Measurements from ENCODE around the gene CTNND2. TPM values are rescaled to one million over a fixed set of nuclear protein-coding genes. Genes with fewer than 3 reads are reported as not detected.

CTNND2 gene
- total RNA-seq, 4 donors from 2014 or later = 1.3 to 2.5 (median 2.1) TPM

DNA sequence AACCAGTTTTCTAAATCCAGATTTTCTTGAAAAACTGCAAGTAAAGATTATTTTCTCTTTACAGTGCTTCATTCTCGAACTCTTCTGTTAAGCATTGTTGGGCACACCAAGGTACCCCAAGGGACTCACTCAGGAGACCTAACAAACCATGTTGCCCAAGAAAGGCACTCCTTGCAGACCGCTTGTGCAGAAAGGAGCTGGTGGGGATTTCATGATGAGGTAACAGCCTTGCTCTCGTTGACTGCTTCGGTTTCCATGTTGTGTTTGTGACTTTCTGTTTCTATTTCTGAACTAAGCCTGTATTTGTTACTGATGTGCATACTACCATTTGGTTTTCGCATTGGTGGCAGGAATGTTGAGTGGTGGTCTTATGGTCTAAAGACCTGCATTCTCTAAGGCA, 876.6 kb downstream of the CTNND2 start:
- no peak overlapping the region for H3K4me3 ChIP-seq
- H3K36me3 ChIP-seq = no peaks in the 10 kb centered on the region
- 81% methylated on average over 5 of the region's 5 CpGs for WGBS
- peaks cover 0 to 3% (median 0%) of the 10 kb centered on the region in 4 donors for H3K27me3 ChIP-seq
- DNase-seq (ENCODE audit: extremely low spot score) = peak; percentile 82
- intact Hi-C loops (cut with DNase I) = no loop called here
- peaks cover 0 to 6% (median 0%) of the 10 kb centered on the region in 4 donors for H3K4me1 ChIP-seq
- TF ChIP-seq POLR2A (IDR thresholded peaks at IDR 0.05; ENCODE audit: low read depth) (no peak), EP300 (IDR thresholded peaks at IDR 0.05) (no peak), POLR2AphosphoS5 (IDR thresholded peaks at IDR 0.05) (no peak)
- TF ChIP-seq, protein P1, sequence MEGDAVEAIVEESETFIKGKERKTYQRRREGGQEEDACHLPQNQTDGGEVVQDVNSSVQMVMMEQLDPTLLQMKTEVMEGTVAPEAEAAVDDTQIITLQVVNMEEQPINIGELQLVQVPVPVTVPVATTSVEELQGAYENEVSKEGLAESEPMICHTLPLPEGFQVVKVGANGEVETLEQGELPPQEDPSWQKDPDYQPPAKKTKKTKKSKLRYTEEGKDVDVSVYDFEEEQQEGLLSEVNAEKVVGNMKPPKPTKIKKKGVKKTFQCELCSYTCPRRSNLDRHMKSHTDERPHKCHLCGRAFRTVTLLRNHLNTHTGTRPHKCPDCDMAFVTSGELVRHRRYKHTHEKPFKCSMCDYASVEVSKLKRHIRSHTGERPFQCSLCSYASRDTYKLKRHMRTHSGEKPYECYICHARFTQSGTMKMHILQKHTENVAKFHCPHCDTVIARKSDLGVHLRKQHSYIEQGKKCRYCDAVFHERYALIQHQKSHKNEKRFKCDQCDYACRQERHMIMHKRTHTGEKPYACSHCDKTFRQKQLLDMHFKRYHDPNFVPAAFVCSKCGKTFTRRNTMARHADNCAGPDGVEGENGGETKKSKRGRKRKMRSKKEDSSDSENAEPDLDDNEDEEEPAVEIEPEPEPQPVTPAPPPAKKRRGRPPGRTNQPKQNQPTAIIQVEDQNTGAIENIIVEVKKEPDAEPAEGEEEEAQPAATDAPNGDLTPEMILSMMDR (IDR thresholded peaks at IDR 0.05) = no peak
- H3K27ac ChIP-seq (replicated peaks in 1 of 4) = no peak overlapping the region
- peaks cover 0 to 23% (median 8%) of the 10 kb centered on the region in 4 donors for H3K9me3 ChIP-seq

DNA sequence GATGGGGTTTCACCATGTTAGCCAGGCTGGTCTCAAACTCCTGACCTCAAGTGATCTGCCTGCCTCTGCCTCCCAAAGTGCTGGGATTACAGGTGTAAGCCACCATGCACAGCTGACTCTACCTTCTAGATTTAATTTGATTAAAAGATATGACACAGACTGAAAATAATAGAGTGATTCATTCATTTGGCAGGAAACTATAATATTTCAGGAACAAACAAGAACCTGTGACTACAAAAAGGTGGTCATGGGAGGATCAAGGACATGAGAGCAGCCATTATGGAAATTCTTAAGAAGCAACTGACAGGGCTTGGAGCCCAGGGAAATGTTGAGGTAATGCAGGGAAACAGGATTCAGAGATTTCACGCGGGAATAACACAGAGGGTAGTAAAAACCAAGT, 877.7 kb downstream of the CTNND2 start:
- H3K4me1 ChIP-seq = peaks cover 0 to 6% (median 0%) of the 10 kb centered on the region in 4 donors
- intact Hi-C loops (cut with DNase I) = no loop called here
- no peak overlapping the region for H3K27ac ChIP-seq (replicated peaks in 1 of 4)
- H3K9me3 ChIP-seq = peaks cover 0 to 18% (median 8%) of the 10 kb centered on the region in 4 donors
- H3K4me3 ChIP-seq = no peak overlapping the region
- DNase-seq (ENCODE audit: extremely low spot score) = no peak
- 88% methylated on average over 2 of the region's 2 CpGs for WGBS
- H3K27me3 ChIP-seq = peaks cover 0 to 1% (median 0%) of the 10 kb centered on the region in 4 donors
- H3K36me3 ChIP-seq = no peaks in the 10 kb centered on the region
- TF ChIP-seq EP300 (IDR thresholded peaks at IDR 0.05) = no peak
- TF ChIP-seq, protein P1 (IDR thresholded peaks at IDR 0.05) = no peak
- TF ChIP-seq POLR2AphosphoS5 (IDR thresholded peaks at IDR 0.05) = no peak
- TF ChIP-seq POLR2A (IDR thresholded peaks at IDR 0.05; ENCODE audit: low read depth) = no peak

DNA sequence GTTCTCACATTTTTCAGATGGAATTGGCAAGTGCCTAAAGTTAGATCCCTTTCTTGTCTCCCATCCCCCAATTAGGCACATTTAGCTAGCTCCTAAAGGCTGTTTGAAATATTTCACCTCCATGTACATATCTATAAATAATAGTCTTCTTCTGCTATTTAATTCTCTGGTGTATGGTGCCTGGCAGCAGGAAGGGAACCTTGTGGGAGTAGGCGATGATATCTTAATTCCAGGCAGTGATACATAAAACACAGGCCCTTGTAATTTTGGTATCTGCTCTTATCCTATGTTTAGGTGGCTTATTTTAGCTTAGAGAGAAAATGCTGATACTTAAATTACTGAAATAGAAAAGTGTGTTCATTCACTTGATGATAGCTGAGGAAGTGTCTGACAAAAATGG, 880.3 kb downstream of the CTNND2 start:
- Histone ChIP-seq H3K27ac (replicated peaks in 1 of 4) (no peak overlapping the region), H3K9me3 (no peaks in the 10 kb centered on the region), H3K36me3 (no peaks in the 10 kb centered on the region), H3K27me3 (no peaks in the 10 kb centered on the region), H3K4me1 (peaks cover 0 to 6% (median 0%) of the 10 kb centered on the region in 4 donors), H3K4me3 (no peak overlapping the region)
- TF ChIP-seq, protein P1 (IDR thresholded peaks at IDR 0.05) = no peak
- no peak for TF ChIP-seq POLR2A (IDR thresholded peaks at IDR 0.05; ENCODE audit: low read depth)
- TF ChIP-seq POLR2AphosphoS5 (IDR thresholded peaks at IDR 0.05) = no peak
- no peak for TF ChIP-seq EP300 (IDR thresholded peaks at IDR 0.05)
- intact Hi-C loops (cut with DNase I) = no loop called here
- WGBS = 37% methylated on average over 1 of the region's 1 CpG
- peak; percentile 37 for DNase-seq (ENCODE audit: extremely low spot score)

GRCh38 chr5:11013793-11014192, 890.5 kb downstream of the CTNND2 start:
- WGBS = 73% methylated on average over 4 of the region's 4 CpGs
- H3K4me3 ChIP-seq = no peak overlapping the region
- DNase-seq (ENCODE audit: extremely low spot score) = peak; percentile 82
- intact Hi-C loops (cut with DNase I) = no loop called here
- no peak overlapping the region for H3K27ac ChIP-seq (replicated peaks in 1 of 4)
- TF ChIP-seq EP300 (IDR thresholded peaks at IDR 0.05) (no peak), POLR2A (IDR thresholded peaks at IDR 0.05; ENCODE audit: low read depth) (no peak)
- H3K9me3 ChIP-seq = no peaks in the 10 kb centered on the region
- H3K27me3 ChIP-seq = no peaks in the 10 kb centered on the region
- H3K36me3 ChIP-seq = no peaks in the 10 kb centered on the region
- H3K4me1 ChIP-seq = peaks cover 0 to 15% (median 0%) of the 10 kb centered on the region in 4 donors

- no peak overlapping the region for H3K4me3 ChIP-seq
- H3K36me3 ChIP-seq = no peaks in the 10 kb centered on the region
- TF ChIP-seq, protein P1 (IDR thresholded peaks at IDR 0.05) = no peak
- TF ChIP-seq EP300 (IDR thresholded peaks at IDR 0.05) (no peak), POLR2AphosphoS5 (IDR thresholded peaks at IDR 0.05) (no peak)
- no peaks in the 10 kb centered on the region for H3K27me3 ChIP-seq
- intact Hi-C loops (cut with DNase I) = no loop called here
- H3K9me3 ChIP-seq = peaks cover 0 to 6% (median 2%) of the 10 kb centered on the region in 4 donors
- no peak overlapping the region for H3K27ac ChIP-seq (replicated peaks in 1 of 4)
- peaks cover 0 to 15% (median 0%) of the 10 kb centered on the region in 4 donors for H3K4me1 ChIP-seq
- DNase-seq (ENCODE audit: extremely low spot score) = peak; percentile 68
- WGBS = 83% methylated on average over 7 of the region's 7 CpGs
These were observed 892.0 kb downstream of the CTNND2 start for GRCh38 chr5:11012295-11012694.

All from esophagus muscularis mucosa (tissue), 4 donors.